ENCODE data around the gene TTC31.

DNA sequence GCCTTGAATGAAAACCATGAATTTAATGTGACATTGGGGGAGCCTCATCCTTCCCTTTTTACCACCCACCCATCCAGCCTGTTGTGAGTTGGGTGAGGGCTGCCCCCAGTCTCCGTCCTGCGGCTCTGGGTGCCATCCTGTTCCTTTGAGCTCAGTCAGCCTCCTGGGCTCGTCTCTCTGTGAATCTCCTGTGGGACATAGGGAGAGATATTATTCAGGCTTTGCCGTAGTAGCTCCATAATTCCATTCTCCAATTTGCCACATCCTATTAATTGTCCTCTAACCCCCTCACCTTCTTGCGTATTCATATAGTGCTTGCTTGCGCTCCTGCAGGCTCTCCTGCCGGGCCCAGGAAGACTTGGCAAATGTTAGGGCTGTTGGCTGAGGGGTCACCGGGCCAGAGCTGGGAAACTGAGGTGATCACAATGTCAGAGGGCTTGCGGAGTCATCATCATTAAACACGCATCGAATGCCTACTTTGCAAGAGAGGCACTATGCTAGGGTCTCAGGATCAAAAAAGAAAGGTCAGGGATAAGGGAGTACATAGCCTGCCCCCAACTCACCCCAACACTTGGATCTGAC, 43.9 kb downstream of the TTC31 start:
- no peak for TF ChIP-seq CTCF (conservative IDR thresholded peaks at IDR 0.05; ENCODE audit: low read depth, low read length)
- TF ChIP-seq EZH2 (IDR thresholded peaks at IDR 0.05; ENCODE audit: borderline replicate concordance, low read depth, low read length, poor library complexity, severe bottlenecking): no peak
